Measurements from ENCODE around the gene SOX12.

SOX12 gene

GRCh38 chr20:301886-302848 is 23.2 kb upstream of the SOX12 start:
- DNase-seq = no peak

- no peak for DNase-seq
Measured at GRCh38 chr20:305745-306144, 19.6 kb upstream of the SOX12 start.

DNA sequence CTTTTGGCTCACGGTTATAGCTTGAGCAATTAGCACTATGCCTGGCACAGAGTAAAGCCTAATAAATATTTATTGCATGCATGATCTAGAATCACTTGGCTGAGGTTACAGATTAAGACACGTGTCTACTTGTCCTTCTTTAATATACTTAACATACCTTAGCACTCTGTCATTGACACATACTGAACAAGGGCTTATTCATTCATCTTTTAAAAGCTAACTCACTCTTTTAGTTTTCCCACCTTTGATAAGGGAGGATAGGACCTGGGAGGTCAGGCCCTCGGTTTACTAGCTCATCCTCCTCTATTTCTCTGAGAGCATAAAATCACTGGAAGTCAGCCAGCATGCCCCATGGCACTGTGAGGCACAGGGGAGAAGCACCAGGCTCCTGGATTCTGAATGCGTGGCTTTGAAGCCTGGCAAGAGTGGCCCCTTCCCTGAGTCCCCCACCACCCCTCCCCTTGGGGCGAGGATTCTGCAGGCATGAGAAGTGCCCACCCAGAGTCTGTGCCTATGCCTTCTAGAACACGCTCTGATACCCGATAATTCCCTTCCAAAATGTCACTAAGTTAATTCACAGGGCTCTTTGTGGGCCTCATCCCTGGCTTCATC is 16.8 kb upstream of the SOX12 start:
- DNase-seq = no peak

DNA sequence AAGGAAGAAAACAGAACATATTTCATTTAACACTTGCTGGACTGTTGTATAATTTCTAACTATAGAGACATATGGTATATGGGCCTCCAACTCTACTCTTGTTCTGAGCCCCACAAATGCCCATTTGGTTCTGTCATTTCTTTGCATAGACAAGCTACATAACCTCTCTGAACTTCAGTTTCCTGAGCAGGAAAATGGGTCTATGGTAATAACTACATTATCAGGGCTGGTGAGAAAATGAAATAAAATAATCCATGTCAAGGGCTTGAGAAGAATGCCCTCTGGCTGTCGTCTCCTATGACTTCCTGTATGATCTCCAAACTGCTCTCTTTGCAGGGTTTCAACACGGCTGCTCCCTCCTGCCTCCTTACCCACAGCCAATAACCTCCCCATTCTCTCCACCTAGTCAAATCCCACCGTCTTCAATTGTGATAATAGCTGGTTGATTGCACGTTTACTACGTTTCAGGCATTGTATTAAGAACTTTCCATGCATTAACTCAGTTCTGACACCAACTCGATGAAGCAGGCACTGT is 16.0 kb upstream of the SOX12 start:
- no peak for DNase-seq

- DNase-seq = peak; percentile 82
Measured at GRCh38 chr20:309841-310644, 15.3 kb upstream of the SOX12 start.

GRCh38 chr20:310645-311044 is 14.7 kb upstream of the SOX12 start:
- no peak for DNase-seq

- no peak for DNase-seq
Measured at GRCh38 chr20:311609-312008, 13.7 kb upstream of the SOX12 start.

DNA sequence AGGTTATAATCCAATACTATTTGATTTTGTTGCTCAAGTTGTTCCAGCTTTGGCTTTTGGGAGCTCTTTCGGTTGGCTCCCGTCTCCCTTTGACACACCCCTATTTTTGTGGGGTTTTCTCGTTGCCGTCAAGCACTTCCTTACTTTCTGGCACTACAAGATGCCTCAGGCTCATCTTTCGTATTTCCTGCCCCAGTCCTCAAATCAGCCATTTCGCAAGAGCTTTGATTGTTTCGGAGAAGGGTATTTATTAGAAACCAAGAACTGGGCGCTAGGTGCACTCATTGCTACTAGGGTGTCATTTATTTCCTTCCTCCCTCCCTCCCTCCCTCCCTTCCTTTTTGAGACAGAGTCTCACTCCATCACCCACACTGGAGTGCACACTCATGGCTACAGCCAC is 13.3 kb upstream of the SOX12 start:
- no peak for DNase-seq

DNA sequence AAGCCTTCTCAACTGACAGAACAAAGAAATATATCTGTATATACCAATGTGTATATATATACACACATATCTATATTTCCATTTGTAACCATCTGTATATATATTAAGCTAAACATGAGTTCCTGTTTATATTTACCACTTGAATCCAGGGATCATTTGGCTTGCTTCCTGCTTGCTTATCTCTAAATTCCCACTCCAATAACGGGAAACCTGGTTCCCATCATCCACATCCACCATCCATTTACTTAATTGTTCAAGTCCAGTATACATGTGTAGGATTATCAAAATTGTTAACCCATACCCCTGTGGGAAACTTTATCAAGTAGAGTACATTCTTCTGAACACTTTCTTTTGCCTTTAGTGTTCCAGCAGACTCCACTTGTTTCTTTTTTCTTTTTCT is 12.5 kb upstream of the SOX12 start:
- DNase-seq = no peak

- no peak for DNase-seq
Measured at GRCh38 chr20:313402-313801, 11.9 kb upstream of the SOX12 start.

GRCh38 chr20:313948-314347 is 11.4 kb upstream of the SOX12 start:
- DNase-seq = no peak

DNA sequence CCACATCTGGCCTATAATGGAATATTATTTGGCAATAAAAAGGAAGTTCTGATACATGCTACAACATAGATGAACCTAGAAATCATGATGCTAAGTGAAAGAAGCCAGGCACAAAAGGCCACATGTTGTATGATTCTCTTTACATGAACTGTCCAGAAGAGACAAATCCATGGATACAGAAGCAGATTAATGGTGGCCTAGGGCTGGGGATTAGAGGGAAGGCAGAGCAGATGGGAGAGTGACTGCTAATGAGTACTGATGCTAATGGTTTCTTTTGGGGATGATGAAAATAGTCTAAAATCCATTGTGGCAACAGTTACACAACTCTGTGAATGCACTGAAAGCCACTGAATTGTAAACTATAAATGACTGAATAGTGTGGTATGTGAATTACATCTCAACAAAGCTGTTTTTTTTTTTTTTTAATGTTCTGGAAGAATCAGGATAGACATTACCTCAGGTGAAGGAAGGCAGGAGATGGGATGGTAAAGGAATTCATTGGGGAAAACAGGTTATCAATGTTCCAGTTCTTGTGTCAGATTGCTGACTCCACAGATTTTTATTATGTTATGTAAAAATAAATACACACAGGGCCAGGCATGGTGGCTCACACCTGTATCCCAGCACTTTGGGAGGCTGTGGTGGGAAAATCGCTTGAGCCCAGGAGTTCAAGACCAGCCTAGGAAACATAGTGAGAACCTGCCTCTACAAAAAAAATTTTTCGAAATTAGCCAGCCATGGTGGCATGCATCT is 8.9 kb upstream of the SOX12 start:
- DNase-seq = no peak

GRCh38 chr20:324177-325044 is 941 bp upstream of the SOX12 start:
- peak; percentile 92 for DNase-seq

DNA sequence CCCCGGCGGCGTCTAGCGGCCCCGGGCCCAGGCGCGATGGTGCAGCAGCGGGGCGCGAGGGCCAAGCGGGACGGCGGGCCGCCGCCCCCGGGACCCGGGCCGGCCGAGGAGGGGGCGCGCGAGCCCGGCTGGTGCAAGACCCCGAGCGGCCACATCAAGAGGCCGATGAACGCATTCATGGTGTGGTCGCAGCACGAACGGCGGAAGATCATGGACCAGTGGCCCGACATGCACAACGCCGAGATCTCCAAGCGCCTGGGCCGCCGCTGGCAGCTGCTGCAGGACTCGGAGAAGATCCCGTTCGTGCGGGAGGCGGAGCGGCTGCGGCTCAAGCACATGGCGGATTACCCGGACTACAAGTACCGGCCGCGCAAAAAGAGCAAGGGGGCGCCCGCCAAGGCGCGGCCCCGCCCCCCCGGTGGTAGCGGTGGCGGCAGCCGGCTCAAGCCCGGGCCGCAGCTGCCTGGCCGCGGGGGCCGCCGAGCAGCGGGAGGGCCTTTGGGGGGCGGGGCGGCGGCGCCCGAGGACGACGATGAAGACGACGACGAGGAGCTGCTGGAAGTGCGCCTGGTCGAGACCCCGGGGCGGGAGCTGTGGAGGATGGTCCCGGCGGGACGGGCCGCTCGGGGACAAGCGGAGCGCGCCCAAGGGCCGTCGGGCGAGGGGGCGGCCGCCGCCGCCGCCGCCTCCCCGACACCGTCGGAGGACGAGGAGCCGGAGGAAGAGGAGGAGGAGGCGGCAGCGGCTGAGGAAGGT is 715 bp downstream of the SOX12 start:
- DNase-seq = peak; percentile 40

- no peak for DNase-seq
Measured at GRCh38 chr20:326645-327185, 1.4 kb downstream of the SOX12 start.

GRCh38 chr20:327186-328026 is 2.1 kb downstream of the SOX12 start:
- no peak for DNase-seq

DNA sequence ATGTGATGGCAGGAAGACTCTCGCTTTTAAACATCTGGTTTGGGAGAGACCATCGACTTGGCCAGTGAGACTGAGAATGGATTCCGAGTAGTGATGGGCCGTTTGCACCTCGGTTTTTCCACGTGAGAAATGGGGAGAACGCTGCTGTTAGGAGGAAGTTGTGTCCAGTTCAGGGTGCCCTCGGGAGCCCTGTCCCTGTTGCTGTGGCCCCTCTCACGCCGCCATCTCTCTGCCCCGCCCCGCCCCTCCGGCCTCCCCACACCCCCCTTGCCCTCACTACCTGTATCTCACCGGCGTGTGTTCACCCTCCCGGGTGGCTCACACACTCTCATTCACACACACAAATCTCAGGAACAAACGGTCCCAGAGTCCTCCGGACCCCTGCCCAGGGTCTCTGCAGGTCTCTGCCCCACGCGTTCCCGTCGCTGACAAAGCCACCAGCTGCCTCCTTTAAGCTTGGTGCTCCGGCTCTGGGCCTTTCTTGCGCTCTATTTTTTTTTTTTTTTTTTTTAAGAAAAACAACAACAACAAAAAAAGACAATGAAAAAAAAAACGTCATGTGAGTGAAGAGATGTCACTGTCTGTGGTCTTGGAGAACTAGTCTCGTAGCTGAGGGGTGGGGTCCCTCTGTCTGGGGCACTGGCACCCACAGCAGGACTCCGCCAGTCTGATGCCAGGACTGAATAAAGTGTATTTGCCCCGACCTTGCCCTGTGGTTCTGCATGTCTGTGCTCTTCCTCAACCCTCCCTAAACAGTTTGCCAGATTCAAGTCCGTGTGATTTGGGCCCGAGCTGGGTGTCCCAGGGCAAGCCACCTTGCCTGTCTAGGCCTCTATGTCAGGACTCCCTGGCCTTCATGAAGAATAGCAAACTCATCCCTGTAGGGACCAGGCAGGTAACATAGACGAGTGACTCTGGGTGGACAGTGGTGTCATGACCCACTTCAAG is 2.9 kb downstream of the SOX12 start:
- DNase-seq = no peak
